EL (cell line): ENCODE measurements around the gene MAL.

Source experiments
- DNase-seq: peaks from one replicate; pipeline ENCODE4 v3.0.0-alpha.2; 2016

The MAL gene

DNA sequence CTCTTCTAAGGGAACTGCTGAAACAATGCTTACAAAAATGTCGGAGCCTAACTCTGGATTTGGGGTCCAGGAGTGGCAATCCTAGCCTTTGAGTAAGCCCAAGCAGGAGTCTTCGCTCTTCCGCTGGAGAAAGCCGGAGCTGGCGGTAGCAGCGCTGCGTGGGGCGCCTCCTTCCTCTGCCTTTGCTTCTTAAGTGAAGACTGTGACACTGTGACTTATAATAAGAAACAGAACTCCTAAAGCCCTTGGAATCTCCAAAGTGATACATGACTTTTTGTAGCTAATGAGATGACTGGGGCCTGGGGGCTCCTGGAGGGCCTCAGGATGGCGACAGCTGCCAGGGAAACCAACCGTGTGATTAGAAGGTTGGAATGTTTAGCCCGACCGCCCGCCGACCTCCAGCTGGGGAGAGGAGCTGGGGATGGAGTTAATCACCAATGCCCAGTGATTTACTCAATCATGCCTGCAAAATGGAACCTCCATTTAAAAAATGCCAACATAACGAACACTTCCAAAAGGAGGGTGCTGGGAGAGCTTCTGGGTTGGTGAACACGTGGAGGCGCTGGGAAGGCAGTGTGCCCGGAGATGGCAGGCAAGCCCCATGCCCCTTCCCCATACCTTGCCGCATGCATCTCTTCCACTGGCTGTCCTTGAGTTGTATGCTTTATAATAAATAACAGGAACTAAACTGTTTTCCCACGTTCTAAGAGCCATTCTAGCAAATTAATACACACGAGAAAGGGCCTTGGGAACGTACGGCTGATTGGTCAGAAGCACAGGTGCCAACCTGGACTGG is 29.0 kb upstream of the MAL start:
- DNase-seq: no peak

GRCh38 chr2:94997981-94998930 is 27.3 kb upstream of the MAL start:
- DNase-seq: no peak

- DNase-seq: no peak
Measured at GRCh38 chr2:94999431-94999883, 26.1 kb upstream of the MAL start.

DNA sequence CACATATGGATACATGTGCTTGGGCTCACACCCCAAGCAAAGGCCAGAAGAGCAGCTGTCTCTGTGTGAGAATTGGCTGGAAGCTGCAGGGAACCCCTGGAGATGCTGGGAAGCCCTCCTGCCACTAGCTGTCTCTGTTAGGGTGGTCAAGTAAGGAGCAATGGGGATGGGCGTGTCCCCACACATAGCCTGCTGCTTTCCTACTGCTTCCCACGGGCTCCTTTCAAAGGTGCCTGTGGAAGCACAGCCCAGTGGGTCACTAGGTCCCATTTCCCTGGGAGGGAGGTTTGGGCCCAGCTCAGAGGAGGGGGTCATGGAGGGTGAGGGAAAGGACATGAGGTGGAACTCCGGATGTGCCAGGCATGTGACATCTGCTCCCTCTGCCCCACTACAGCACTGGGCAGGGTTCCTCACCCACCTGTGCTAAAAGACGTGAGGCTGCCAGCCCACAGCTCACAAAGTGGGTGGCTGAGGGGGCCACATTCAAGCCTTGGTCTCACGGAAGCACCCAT is 24.4 kb upstream of the MAL start:
- DNase-seq: no peak

DNA sequence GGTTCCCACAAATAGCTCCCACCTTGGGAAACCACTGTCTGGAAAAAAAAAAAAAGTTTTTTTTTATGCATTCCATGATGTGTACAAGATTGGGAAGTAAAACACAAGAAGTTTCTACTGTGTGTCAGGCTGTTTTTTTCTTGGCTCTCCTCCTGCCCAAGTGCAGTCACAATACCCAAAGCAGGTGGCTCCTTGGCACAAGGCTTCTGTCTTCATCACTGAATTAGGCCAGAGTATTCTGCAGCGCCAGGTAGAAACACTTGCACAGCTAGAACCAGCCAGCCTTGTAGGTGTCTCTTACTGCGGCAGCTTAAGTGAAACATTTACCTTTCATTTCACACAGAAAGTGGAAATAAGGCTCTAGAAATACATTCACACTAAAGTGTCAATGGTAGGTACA is 23.8 kb upstream of the MAL start:
- no peak for DNase-seq

GRCh38 chr2:95002498-95002897 is 23.0 kb upstream of the MAL start:
- DNase-seq: no peak

DNA sequence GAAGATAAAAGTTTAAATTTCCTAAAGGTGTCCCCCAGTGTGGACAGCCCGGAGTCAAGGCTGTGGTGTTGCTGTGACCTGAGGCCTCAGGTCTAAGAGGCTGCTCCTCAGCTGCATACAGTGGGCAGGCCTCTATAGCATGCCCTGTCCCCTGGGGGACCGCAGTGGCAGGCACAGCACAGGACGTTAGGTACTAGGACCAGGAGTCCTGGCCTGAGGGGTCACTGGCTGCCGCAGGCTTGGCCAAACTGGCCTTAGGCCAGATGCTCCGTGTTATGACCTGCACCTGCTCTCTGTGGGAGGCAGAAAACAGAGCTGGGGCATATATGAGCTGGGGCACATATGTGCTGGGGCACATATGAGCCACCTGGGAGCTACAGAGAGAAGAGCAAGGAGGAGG is 21.2 kb upstream of the MAL start:
- no peak for DNase-seq

DNA sequence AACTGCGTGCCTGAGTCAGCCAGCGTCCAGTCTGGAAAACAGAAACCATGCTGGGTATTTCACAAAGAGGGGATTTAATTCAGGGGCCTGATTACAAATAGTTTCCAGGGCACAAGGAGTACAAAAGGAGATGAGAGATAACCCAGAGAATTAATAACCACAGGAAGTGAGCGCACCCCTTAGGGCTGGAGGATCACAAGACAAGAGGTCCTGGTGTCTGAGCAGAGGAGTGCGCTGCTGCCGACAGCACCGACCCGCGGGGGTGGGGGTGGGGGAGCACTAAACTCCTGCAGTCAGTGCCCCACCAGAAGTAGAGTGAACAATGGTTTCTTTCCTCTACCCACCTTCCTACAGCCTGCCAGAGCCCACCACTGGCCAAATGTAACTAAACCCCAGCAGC is 20.8 kb upstream of the MAL start:
- DNase-seq: no peak

GRCh38 chr2:95005726-95006125 is 19.8 kb upstream of the MAL start:
- no peak for DNase-seq

DNA sequence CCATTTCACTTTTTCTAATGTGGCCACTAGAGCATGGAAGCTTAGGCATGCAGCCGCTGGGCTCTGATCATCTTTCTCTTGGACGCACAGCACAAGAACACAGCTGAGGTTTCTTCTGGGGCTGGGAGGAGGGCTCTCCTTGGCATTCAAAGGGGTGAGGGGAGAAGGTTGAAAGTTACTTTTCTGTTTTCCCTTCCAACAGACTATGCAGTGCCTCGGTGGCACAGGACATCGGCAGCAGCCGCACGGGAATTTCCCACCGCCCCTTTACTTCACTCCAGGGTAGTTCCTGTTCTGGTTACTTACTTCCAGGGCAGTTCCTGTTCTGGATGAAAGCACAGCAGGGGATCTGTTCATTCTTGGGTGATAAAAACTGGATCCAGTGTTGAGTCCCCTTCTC is 18.9 kb upstream of the MAL start:
- no peak for DNase-seq

DNA sequence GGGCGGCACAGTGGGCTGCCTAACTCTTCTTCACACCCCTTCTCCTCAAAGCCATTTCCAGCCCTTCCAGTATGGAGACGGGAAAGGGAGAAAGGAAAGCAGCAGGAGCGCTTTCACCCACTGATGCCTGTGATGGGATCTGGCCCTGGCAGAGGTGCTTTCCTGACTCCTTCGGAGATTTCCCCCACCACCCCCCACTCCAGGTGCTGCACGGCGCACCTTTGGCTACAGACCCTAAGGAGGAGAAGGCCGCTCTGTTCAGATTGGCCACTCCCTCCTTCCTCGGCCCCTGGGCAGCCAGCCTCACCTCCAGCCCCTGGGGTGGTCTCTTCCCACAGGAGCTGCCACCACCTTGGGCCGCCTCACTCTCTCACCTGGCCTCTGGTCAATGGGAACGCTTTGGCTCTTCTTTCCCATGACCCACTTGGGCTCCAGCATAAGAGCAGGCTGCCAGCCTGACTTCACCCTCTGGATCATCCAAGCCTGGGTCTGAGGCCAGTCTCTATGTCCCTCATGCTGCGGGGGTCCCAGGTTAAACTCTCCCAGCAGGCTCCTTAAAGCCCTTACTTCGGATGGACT is 18.4 kb upstream of the MAL start:
- DNase-seq: no peak

GRCh38 chr2:95007822-95008221 is 17.7 kb upstream of the MAL start:
- DNase-seq: no peak

DNA sequence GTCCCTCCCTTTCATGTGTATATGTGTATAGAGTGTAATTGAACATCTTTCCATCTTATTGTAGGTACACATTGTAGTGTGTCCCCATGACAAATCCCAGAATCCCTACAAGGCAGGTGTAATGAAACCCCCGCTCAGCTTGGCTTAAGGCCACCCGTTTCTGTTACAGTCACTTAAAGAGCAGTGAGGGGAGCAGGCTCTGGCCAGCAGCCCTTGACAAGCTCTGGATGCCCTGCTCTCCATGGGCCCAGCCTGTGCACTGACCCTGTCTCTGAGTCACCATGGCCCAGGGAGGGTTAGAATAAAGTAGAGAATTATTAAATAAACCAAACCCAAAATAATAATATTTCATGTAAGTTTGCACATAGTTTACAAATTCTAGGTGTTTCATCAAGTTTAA is 17.2 kb upstream of the MAL start:
- DNase-seq: no peak

DNA sequence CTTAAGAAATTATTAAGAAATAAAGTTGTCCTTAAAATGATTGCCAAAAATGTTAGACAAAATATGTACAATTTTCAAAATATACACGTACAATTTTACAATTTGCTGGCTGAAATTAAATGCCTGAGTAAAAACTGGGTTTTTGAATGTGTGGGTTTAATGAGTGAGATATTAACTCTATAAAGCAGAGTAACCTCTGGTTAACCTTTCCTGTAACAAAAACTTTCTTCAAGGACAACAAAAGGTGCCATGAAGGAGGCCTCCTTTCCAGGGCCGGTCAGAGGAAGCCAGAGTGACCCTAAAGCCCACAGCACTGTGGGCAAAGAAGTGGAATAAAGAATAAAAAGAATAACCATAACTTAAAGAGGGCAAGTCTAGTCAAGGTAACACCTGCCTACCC is 16.5 kb upstream of the MAL start:
- no peak for DNase-seq

DNA sequence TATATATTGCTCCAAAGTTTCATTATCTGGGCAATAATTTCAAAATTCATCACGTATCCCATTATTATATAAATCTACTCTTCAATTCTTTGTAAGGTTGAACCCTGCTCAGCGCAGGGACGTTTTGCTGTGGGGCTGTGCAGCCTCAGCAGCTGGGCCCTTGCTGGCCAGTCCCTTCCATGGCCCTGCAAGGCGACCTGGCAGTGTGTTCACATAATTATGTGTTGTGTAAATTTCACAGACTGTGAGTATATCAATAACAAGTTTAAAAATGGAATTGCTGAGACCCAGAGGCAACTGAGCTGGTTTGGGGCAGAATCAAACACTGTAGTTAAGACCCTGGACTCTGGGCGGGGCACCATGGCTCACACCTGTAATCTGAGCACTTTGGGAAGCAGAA is 16.1 kb upstream of the MAL start:
- no peak for DNase-seq

- no peak for DNase-seq
Measured at GRCh38 chr2:95010126-95010525, 15.4 kb upstream of the MAL start.

- no peak for DNase-seq
Measured at GRCh38 chr2:95010718-95011117, 14.8 kb upstream of the MAL start.

- peak; percentile 25 for DNase-seq
Measured at GRCh38 chr2:95012881-95013550, 12.5 kb upstream of the MAL start.

DNA sequence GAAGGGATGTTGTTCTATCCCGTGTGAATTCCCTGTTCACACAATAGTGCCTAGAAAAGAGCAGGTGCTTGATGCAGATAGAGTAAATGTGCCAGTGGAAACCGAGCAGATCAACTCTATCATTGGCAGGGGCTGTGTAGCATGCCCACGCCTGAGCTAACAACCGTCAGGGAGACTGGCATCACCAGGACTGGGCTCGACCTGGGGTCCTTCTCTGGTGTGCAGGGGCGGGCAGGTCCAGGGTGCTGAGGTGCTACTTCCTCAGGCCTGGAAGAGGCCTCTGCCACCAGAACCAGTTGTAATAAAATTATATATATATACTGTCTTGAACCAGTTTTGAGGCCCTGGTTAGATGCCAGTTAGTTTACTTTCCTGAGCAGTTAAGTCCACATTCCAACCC is 11.8 kb upstream of the MAL start:
- DNase-seq: no peak

- DNase-seq: no peak
Measured at GRCh38 chr2:95014126-95014708, 11.3 kb upstream of the MAL start.

DNA sequence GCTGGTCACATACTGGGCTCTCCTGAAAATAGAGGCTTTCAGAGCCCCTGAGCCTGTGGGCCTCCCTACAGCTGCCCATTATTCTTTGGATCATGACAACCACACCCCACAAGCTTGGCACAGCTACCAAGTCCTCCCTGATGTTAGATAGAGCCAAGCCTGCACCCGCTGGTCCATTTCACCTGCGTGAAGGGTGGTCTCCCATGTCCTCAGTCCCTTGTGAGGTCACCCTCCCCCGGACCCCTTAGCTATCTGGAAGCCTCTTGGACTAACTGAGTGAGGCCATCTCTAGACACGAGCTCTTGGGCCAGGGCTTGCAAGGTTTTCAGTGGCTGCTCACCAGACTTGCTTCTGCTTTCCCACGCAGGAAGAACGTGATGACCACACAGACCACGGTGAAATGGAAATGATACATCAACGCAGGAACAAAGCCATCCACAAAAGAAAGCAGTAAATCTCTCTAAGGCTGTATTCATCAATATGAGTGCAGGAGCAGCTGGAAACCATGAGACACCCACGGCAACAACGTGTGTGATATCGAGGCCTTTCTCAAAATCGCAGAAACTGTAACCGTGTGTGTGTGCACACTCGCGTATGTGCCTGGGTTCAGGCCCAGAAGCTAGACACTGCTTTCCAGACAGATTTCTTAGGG is 10.1 kb upstream of the MAL start:
- no peak for DNase-seq

DNA sequence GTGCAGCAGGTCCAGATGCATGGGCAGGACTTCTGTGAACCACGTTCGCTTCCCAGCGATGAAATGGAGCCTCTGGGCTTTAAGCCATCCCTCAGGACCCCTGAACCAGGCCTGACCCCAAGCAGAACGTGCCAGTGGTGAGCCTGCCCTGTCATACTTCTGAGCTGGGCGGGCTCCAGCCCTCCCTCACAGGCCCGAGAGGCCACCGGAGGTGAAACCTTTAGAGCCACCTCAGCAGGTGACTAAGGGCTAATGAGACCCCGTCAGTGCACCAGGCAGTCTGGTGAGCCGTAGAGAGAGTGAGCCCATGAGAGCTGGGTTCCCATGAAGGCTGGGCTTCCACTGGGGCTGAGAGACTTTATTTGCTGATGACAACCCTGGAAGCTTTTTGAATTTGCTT is 8.9 kb upstream of the MAL start:
- no peak for DNase-seq
